Smooth muscle cell (in vitro differentiated cells): ENCODE results near the gene AKT2. TPM values are rescaled to one million over a fixed set of nuclear protein-coding genes. Genes with fewer than 3 reads are reported as not detected.

Experiments used
- DNase-seq: peaks from one replicate; lab custom pipeline; 2025; ENCODE audit not compliant: unreplicated experiment; lab: John Stamatoyannopoulos, UW
- H2AFZ ChIP-seq: fragments of 200-600 bp; sonication (generic); 2 replicates; pipeline ENCODE4 v1.6.0; 2016; ENCODE audit warnings: antibody characterized with exemption, low read depth, mild to moderate bottlenecking
- H3F3A ChIP-seq: fragments of 200-600 bp; sonication (generic); 2 replicates; pipeline ENCODE4 v1.6.0; 2017; ENCODE audit warnings: antibody characterized with exemption, low read depth
- H3K27ac ChIP-seq: fragments of 200-600 bp; sonication (generic); 2 replicates; pipeline ENCODE4 v1.5.1; 2016; ENCODE audit warnings: low read depth, mild to moderate bottlenecking
- H3K27me3 ChIP-seq: fragments of 200-600 bp; sonication (generic); 2 replicates; pipeline ENCODE4 v1.6.1; 2016; ENCODE audit warnings: low read depth, mild to moderate bottlenecking
- H3K36me3 ChIP-seq: fragments of 200-600 bp; sonication (generic); 2 replicates; pipeline ENCODE4 v1.5.1; 2016; ENCODE audit warnings: low read depth
- H3K4me1 ChIP-seq: fragments of 200-600 bp; sonication (generic); 2 replicates; pipeline ENCODE4 v1.5.1; 2016; ENCODE audit warnings: low read depth
- H3K4me2 ChIP-seq: fragments of 200-600 bp; sonication (generic); 2 replicates; pipeline ENCODE4 v1.6.0; 2016; ENCODE audit warnings: mild to moderate bottlenecking
- H3K4me3 ChIP-seq: fragments of 200-600 bp; sonication (generic); 2 replicates; pipeline ENCODE4 v1.5.1; 2016; ENCODE audit warnings: mild to moderate bottlenecking
- H3K79me2 ChIP-seq: fragments of 200-600 bp; sonication (generic); 2 replicates; pipeline ENCODE4 v1.6.0; 2016; ENCODE audit warnings: low read depth, mild to moderate bottlenecking
- H3K9ac ChIP-seq: fragments of 200-600 bp; sonication (generic); 2 replicates; pipeline ENCODE4 v1.6.0; 2016; ENCODE audit warnings: low read depth
- H3K9me3 ChIP-seq: fragments of 200-600 bp; sonication (generic); replicated peaks from 2 replicates; pipeline ENCODE4 v1.5.1; 2016; ENCODE audit warnings: low read depth
- H4K20me1 ChIP-seq: fragments of 200-600 bp; sonication (generic); 2 replicates; pipeline ENCODE4 v1.6.0; 2016; ENCODE audit warnings: low read depth
- CTCF ChIP-seq: fragments of 200-600 bp; sonication (generic); IDR thresholded peaks from 2 replicates; pipeline ENCODE4 v1.5.1; 2017; ENCODE audit warnings: borderline replicate concordance, mild to moderate bottlenecking, antibody characterized with exemption; ENCODE audit not compliant: insufficient read depth, poor library complexity, severe bottlenecking
- WGBS: methylation state at CpG from one replicate; pipeline ENCODE4 v1.1.7; 2016; ENCODE audit warnings: low lambda C conversion rate; 5-methylcytosine and 5-hydroxymethylcytosine counted together
- polyA plus RNA-seq: library from polyadenylated mRNA; unstranded; fragments of >200 nt; fragmentation: Nextera tagmentation; extraction: Ambion mirVana; gene quantifications from 2 replicates; pipeline ENCODE4 v1.2.1, GENCODE V29; 2016
- total RNA-seq: library from RNA; depleted of rRNA; stranded (reverse); fragments of >200 nt; gene quantifications from 2 replicates; pipeline ENCODE4 v1.2.3, GENCODE V29; 2014

AKT2 gene
- total and polyA plus RNA-seq, 2 experiments from 2014 or later = 26.6 to 62.6 TPM

GRCh38 chr19:40282920-40283319 lies 2.2 kb downstream of the AKT2 start:
- Histone ChIP-seq H2AFZ (no peak overlapping the region), H3K27me3 (no peaks in the 10 kb centered on the region), H3K27ac (peak overlapping the region; percentile 73), H4K20me1 (peaks cover 56% of the 10 kb centered on the region), H3K4me3 (no peak overlapping the region), H3K9ac (no peak overlapping the region), H3K4me1 (peaks cover 7% of the 10 kb centered on the region), H3K9me3 (no peaks in the 10 kb centered on the region), H3K36me3 (no peaks in the 10 kb centered on the region), H3K79me2 (peaks cover 72% of the 10 kb centered on the region), H3F3A (peaks cover 4% of the 10 kb centered on the region), H3K4me2 (no peak overlapping the region)
- DNase-seq = no peak
- WGBS = 69% methylated on average over 4 of the region's 4 CpGs
- no peak for TF ChIP-seq CTCF

- Histone ChIP-seq H3K27ac (no peak overlapping the region), H3K27me3 (no peaks in the 10 kb centered on the region), H3K9me3 (no peaks in the 10 kb centered on the region), H2AFZ (no peak overlapping the region), H4K20me1 (peaks cover 63% of the 10 kb centered on the region), H3K4me3 (no peak overlapping the region), H3K79me2 (peaks cover 80% of the 10 kb centered on the region), H3K9ac (no peak overlapping the region), H3F3A (peaks cover 4% of the 10 kb centered on the region), H3K36me3 (no peaks in the 10 kb centered on the region), H3K4me2 (no peak overlapping the region), H3K4me1 (peaks cover 7% of the 10 kb centered on the region)
- 94% methylated on average over 6 of the region's 6 CpGs for WGBS
- no peak for DNase-seq
- TF ChIP-seq CTCF = no peak
Observed at GRCh38 chr19:40282209-40282580, 3.0 kb downstream of the AKT2 start.

GRCh38 chr19:40281381-40282208 lies 3.5 kb downstream of the AKT2 start:
- WGBS = 91% methylated on average over 14 of the region's 14 CpGs
- Histone ChIP-seq H3K36me3 (no peaks in the 10 kb centered on the region), H3K4me1 (peaks cover 7% of the 10 kb centered on the region), H3K27ac (no peak overlapping the region), H3K79me2 (peaks cover 86% of the 10 kb centered on the region), H4K20me1 (peaks cover 69% of the 10 kb centered on the region), H3K9me3 (no peaks in the 10 kb centered on the region), H3K27me3 (no peaks in the 10 kb centered on the region), H3F3A (peaks cover 4% of the 10 kb centered on the region), H3K4me2 (no peak overlapping the region), H3K9ac (no peak overlapping the region), H3K4me3 (no peak overlapping the region), H2AFZ (no peak overlapping the region)
- no peak for DNase-seq
- TF ChIP-seq CTCF = no peak
